Measurements from ENCODE around the gene SHB.

SHB gene

DNA sequence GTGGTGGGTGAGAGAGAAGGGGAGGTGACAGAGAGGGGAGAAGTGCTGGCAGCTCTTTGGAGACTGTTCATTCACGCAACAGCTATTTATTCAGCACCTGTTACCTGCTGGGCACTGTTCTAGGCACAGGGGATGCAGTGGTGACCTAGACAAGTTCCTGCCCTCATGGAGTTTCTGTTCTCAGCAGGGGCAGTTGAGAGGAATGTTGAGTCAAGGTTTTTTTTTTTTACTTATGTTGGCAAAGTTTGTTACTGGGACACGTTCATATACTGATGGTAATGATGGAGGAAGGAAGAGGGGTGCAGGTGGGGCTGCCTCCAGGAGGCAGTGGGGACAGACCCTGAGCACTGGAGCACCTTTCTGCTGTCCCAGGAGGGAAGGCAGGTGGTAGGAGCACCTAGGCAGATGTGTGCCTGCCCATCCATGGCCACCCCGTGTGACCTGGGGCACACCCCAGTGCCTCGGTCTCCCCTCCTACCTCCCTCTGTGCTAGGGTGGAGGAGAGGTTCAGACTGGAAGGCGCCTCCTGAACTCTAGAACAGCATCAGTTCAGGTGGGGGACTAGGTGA lies 115.7 kb downstream of the SHB start:
- DNase-seq (ENCODE audit: low read depth in 2 of 2), result no peak

GRCh38 chr9:37952731-37953130 lies 116.3 kb downstream of the SHB start:
- DNase-seq (ENCODE audit: low read depth in 2 of 2), result no peak

DNA sequence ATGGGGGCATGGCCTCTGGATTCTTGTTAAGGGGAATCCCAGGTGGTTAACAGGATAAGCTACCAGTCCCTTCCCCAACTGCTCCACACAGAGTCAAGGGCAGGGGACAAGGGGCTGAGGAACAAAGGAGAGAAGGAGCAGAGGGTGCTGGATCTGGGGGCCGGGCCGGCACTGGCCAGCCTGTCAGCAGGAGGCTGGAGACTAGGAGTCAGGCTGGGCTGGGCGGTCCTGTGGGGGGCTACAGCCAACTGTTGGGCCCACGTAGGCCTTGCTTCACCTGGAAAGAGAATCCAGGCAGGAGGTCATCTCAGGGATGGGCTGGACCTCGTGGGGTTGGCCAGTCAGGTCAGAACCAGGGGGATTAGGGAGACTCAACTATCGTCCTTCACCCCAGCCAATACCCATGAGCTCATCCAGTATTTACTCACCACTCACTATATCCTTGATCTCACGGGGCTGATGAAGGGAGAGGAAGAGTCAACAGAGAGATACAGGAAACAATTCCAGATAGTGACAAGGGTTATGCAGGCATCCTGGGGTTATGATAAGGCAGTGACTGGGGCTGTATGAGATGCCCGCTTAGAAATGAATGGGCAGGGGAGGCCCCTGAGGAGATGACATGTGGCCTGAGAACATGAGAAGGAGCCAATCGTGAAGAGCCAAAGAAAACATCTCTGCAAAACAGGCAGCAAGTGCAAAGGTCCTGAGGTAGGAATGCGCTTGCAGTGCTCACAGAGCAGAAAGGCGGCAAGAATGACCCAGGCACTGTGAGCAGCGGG lies 117.2 kb downstream of the SHB start:
- DNase-seq (ENCODE audit: low read depth in 2 of 2), result no peak

DNA sequence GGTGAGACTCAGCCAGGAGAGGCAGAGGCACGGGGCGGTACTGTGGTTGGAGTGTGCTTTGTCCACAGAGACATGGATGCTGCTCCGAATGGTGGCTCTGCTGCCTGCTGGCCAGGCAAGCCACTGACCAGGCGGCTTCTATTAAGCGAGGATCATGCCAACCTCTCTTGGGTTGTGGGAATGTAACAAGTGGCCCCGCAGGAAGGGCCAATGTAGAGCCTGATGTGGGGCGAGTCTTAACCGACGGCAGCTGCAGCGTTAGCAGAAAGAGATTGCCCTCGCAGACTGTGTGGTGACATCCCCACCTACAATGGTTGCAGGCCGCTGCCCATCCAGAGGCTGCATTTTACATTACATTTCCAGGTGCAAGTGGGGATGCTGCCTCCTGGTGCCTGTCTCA lies 118.5 kb downstream of the SHB start:
- no peak for DNase-seq (ENCODE audit: low read depth in 2 of 2)

DNA sequence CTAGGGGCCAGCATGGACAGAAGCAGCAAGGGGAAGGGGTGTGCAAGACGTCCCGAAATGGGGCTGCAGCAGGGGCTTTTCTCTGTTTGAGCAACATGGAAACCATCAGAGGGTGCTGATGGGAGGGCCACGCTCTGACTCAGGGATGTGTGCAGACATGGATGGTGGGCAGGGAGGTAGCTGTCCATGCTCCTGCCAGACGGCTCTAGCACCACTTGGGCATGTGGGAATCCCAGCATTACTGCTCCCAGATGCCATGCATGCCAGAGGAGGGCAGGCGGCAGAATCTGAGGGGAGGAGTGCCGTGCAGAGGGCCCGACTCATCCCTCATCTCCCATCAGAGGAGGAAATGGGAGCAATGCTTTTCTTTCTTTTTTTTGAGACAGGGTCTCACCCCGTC lies 119.5 kb downstream of the SHB start:
- DNase-seq (ENCODE audit: low read depth in 2 of 2), result no peak

GRCh38 chr9:37948417-37948980 lies 120.5 kb downstream of the SHB start:
- DNase-seq (ENCODE audit: low read depth in 2 of 2), result no peak

DNA sequence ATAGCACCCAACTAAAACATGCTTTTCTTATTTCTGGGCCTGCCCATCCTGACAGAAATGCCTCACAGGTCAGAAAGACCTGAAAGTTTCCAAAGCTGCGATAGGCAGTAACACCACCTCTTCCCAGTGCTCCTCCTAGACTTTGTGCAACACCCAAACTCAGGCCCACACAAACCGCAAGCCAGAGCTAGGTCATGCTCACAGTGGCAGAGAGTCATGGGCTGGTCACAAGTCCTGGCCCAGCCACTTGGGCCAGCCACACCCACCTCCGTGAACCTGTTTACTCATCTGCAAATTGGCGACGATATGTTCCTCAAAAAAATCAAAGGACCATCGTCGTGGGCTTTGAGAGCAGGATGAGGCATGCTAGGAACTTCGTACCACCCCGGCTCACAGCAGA lies 121.0 kb downstream of the SHB start:
- no peak for DNase-seq (ENCODE audit: low read depth in 2 of 2)

DNA sequence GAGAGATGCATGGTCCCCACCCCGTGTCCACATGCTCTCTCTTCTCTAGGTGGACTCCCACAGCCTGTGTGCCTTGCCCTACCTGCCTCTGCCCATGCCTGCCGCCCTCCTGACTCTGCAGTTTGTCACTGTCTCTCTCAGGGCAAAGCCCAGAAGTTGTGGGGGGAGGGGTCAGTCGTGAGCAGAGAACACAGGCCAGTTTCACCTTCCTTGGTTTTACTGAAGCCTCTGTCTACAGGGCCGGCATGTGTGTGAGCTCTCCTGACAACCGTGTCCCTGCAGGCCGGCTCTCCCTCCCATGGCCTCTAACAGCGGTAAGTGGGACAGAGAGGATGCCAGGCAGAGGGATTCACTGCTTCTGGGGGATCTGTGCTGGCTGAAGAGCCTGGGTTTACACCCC lies 121.6 kb downstream of the SHB start:
- no peak for DNase-seq (ENCODE audit: low read depth in 2 of 2)

DNA sequence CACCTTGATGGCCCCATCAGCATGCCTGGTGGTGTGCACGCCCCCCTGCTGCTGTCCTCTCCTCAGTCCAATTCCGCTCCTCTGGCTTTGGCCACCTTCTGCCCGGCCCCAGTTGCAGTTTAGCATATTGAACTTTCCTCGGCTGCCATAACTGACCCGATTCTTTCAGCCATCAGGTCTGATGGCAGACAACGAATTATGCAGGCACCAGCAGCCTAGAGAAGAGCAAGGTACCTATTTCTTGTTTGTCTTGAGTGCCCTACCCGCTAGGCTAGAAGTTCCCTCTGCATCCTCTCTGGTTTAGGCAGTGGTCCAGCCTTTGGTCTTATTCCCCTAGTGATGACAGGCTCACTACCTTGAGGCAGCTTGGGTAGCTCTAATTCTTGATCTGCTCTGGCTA lies 122.1 kb downstream of the SHB start:
- no peak for DNase-seq (ENCODE audit: low read depth in 2 of 2)

DNA sequence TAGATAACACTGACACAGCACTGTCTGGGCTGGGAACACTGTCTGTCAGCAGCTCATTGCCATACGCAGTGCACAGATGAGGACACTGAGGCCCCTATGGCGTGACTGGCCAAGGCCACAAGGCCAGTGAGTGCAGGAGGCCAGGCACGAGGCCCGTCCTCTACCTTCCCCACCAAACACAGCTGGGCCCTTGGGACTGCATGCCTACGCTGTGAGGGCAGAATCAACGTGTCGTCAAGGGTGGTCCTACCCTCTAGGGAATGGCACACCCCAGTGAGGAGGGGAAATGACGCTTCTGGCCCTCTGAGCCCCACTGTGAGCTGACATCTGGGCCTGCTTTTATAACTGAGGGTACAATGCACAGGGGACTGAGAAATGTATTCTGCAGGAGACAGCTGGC lies 123.0 kb downstream of the SHB start:
- DNase-seq (ENCODE audit: low read depth in 2 of 2), result no peak

DNA sequence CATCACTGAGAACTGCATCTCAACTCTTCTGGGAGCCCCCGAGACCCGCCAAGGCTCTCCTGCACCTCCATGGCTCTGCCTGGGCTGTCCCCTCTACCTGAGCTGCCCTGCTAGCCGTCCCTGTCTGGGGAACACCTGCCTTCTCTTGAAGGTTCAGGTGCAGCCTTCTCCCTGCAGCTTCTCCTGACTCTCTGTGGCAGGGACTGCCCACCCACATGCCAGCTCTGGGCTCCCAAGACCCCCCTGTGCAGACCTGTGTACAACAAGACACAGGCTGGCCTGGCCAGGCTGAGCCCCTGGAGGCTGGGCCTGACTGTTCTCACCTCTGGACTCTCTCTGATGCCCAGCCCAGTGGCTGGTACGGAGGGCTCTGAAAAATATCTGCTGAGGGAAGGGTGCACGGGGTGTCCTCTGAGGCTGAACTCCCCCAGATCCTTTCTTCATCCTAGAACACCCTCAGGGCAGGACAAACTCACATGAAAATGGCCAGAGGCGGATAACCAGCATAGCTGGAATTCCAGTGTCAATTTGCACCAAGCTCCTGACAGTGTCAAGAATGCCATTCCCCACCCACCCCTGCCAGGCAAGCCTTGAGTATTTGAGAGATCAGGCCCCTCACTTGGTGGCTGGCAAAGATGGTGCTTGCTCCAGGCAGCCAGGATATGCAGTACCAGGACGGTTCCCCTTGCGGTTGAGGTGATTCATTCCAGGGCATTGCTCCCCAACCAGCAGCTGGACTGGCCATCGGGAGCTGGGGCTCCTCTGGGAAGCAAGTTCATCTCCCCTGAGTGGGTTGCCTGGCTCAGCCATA lies 124.2 kb downstream of the SHB start:
- DNase-seq (ENCODE audit: low read depth in 2 of 2), result no peak

DNA sequence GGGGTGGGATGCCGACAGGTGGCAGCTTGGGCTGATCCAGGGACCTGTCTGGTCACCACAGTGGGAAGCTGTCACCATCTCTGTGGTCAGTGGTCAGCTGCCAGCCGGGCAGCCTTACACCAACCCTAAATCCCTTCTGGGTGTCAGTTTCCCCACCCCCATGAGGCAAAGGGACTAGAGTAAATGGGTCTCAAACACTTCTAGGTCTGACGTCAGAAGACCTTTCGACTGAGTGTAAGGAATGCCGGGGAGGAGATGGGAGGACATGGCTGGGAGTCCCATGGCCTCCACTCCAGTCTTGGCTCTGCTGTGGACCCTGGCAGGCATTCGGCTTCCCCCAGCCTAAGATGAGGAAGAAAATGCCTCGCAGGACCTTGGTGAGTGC lies 124.8 kb downstream of the SHB start:
- DNase-seq (ENCODE audit: low read depth in 2 of 2), result no peak

DNA sequence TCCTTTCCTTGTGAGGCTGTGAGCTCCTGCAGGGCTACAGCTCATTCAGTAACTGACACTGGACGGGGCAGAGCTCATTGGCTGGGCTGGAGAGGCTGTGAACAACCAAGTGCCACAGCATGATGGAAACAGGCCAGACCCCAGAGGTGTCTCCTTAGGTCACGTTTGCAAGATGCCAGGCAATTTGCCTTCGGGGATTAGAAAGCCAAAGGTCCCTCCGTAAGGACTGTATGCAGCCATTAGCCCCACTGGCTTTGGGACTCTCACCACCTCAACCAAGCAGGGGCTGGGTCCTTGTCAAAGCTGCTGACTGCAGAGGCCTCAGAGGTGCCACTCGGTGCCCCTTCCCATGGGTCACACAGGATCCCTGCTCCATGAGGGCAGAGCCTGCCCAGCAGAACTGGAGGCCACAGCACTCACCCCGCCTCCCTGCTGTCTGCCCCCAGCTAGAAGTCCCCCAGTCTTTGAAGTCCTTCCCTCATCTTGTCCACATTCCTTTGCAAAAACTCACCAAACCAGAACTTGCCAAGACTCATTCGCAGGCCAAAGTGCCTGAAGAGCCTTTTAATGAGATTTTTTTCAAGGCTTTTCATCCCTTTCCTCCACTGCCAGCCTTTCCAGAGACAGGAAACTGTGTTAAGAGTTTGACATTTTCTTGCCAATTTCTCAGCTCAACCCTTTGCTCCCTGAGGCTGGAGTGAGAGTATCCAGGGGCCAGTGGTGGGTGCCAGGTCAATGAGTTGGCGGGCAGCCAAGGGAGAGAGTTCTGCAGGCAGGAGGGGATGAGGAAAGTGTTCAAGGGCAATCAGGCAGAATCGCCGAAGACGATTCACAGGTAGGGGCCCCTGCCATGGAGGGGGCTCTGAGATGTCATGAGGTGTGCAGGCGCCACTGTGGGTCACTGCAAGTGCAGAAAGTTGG lies 125.4 kb downstream of the SHB start:
- no peak for DNase-seq (ENCODE audit: low read depth in 2 of 2)

DNA sequence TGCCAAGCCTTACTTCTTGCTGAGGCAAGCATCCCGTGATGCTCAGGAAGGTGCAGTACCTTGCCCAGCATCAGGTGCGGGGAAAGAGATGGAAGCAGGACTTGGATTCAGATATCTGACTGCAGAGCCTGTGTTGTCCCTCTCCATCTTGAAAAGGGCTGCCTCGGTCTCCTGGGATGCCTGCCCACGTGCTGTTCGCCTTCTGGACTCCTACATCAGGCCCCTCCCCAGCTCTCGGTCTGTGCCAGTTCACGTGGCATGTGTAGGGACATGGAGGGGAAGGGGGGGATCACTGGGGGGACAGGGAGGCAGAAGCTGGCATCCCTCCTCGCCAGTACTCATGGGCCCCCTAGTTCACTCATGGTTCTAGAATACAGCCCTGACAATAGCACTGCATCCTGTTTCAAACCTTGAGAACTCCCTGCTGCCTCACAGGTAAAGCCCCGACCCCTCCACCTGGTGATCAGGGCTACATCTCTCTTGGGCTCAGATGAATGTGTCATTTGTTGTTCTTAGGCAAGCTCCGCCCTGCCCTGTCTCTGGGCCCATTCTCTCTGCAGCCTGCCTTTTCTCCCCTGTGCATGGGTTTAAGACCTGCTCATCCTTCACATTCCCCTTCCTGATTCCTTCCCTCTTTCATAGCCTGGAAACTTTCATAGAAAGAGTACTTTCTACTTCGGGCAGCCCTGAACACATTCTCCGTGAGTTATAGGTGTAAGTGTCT lies 126.2 kb downstream of the SHB start:
- DNase-seq (ENCODE audit: low read depth in 2 of 2), result no peak

DNA sequence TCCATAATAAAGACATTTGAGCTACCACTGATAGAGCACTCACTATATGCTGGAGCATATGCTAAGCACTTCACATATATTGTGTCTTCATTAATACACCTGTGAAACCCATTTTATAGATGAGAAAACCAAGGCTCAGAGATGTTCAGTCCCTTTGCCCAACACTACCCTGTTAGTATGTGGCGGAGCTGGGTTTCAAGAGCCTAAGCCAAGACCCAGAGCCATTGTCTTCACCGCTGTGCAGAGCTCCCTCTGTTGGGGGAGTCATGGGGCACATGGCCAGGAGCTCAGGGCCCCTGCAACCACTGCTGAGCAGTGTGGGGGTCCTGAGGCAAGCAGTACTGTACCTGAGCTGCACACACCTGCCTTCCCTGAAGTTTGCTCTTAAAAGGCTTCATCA lies 127.8 kb downstream of the SHB start:
- DNase-seq (ENCODE audit: low read depth in 2 of 2), result no peak

GRCh38 chr9:37939575-37940095 lies 129.4 kb downstream of the SHB start:
- no peak for DNase-seq (ENCODE audit: low read depth in 2 of 2)

DNA sequence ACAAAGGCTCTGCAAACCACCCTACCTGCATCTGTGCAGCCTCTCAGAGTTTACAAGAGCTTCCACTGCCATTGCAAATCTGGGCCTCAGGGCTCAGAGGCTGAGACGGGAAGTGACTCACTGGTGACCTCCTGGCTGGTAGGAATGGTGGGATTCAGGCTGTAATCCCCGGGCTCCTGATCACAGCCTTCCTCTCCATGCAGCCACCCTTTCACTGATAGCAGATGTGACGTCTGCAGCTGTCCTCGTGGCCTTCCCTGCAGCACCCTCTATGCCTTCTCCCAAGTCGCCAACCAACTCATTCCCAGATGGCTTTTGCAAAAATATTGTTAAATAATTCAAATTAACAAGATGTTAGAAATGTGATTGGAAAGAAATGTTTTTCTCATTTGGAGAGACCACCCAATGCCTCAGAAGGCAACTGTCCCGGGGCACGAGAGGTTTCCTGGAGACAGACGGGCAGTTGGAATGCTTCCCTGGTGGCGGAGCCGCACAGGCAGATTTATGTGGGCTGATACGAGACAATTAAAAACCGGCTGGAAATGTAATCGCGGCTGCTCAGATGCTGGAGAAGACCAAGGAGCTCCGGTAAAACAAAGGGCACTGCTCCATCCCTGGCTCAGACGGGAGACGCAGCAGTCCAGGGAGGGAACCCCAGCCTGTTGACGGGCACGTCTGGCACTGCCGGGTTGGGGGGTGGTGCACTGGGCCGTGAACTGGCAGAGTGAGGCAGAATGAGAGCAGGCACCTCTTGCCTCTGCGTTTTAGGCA lies 130.7 kb downstream of the SHB start:
- no peak for DNase-seq (ENCODE audit: low read depth in 2 of 2)

GRCh38 chr9:37937366-37937765 lies 131.7 kb downstream of the SHB start:
- DNase-seq (ENCODE audit: low read depth in 2 of 2), result no peak

GRCh38 chr9:37936965-37937364 lies 132.1 kb downstream of the SHB start:
- DNase-seq (ENCODE audit: low read depth in 2 of 2), result no peak

- DNase-seq (ENCODE audit: low read depth in 2 of 2), result no peak
Measured at GRCh38 chr9:37936376-37936775, 132.7 kb downstream of the SHB start.

Data from stimulated activated CD8-positive, alpha-beta memory T cell treated with anti-CD3 and anti-CD28 coated beads, Interleukin-2, amount 100 ng/mL, for 48 hours (primary cell).